Measurements from ENCODE around the gene DPP10. TPM values are rescaled to one million over a fixed set of nuclear protein-coding genes. Genes with fewer than 3 reads are reported as not detected.

The DPP10 gene
- total RNA-seq, 4 donors from 2014 or later = 0.09 to 4.0 (median 0.38) TPM; not detected in 1

DNA sequence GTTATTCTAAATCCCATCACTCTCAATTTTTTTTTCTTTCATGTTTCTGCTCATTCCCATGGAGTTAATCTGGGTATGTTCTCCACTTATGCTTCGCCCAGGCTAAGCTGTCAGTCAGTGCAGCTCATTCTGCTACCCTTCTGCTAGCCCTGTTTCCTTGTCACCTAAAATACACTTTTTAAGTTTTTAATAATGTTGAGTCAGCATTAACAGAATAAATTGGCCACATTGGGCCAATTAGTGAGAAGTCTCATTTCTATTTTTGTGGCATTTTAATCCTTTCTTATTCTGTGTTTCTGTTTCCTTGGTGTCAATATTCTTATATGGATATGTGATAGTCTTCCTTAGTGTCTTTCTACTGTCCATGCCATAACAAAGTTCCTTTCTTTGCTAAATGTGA is 1126.2 kb downstream of the DPP10 start:
- no peaks in the 10 kb centered on the region for H3K4me1 ChIP-seq
- no peaks in the 10 kb centered on the region for H3K36me3 ChIP-seq
- H3K9me3 ChIP-seq = no peaks in the 10 kb centered on the region
- no peak for DNase-seq
- intact Hi-C loops (cut with DNase I) = no loop called here
- WGBS, 2 donors = 50 to 72% methylated on average over 1 of the region's 1 CpG
- TF ChIP-seq, protein P1, sequence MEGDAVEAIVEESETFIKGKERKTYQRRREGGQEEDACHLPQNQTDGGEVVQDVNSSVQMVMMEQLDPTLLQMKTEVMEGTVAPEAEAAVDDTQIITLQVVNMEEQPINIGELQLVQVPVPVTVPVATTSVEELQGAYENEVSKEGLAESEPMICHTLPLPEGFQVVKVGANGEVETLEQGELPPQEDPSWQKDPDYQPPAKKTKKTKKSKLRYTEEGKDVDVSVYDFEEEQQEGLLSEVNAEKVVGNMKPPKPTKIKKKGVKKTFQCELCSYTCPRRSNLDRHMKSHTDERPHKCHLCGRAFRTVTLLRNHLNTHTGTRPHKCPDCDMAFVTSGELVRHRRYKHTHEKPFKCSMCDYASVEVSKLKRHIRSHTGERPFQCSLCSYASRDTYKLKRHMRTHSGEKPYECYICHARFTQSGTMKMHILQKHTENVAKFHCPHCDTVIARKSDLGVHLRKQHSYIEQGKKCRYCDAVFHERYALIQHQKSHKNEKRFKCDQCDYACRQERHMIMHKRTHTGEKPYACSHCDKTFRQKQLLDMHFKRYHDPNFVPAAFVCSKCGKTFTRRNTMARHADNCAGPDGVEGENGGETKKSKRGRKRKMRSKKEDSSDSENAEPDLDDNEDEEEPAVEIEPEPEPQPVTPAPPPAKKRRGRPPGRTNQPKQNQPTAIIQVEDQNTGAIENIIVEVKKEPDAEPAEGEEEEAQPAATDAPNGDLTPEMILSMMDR (IDR thresholded peaks at IDR 0.05) = no peak
- no peak for TF ChIP-seq POLR2A (IDR thresholded peaks at IDR 0.05)
- no peaks in the 10 kb centered on the region for H3K27me3 ChIP-seq
- H3K4me3 ChIP-seq = no peak overlapping the region
- H3K27ac ChIP-seq = no peak overlapping the region

DNA sequence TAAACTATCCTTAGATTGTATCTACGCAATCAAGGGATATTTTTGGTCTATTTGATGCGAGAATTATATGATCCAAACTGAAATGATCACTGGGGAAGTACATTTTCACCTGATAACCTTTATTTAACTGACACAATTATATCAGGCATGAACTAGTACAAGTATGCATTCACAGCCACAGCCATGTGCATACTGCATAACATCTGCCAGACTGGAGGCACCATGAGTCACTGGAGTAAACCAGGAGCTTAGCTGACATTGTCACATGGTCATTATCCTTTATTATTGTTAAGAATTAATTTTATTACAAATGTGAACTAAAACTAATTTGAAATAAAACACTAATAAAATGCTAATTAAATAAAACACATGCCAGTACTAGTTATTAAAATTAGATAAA is 1127.1 kb downstream of the DPP10 start:
- no peaks in the 10 kb centered on the region for H3K4me1 ChIP-seq
- WGBS, 2 donors = 67% methylated on average over 2 of the region's 2 CpGs
- no peaks in the 10 kb centered on the region for H3K27me3 ChIP-seq
- no peaks in the 10 kb centered on the region for H3K9me3 ChIP-seq
- TF ChIP-seq, protein P1 (IDR thresholded peaks at IDR 0.05) = no peak
- no peak for TF ChIP-seq POLR2A (IDR thresholded peaks at IDR 0.05)
- H3K4me3 ChIP-seq = no peak overlapping the region
- no peak for DNase-seq
- H3K27ac ChIP-seq = no peak overlapping the region
- no peaks in the 10 kb centered on the region for H3K36me3 ChIP-seq
- intact Hi-C loops (cut with DNase I) = no loop called here

DNA sequence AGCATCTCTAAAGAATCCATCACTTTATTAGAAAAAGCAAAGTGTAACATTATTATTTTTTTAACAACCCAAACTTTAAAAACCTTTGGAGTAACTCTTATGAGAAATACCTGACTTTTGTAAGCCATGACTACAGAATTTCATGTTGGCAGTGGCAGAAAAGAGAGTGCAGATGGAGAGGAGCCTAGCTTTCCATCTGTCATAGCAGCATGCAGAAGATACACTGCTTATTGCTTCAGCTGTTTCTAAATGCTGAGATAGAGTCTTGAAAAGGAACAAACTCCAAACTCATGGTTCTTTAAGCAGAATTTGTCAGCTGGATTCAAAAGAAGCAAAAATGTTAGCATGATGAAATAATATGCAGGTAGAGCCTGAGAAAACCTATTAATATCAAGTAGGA is 1130.3 kb downstream of the DPP10 start:
- Histone ChIP-seq H3K27me3 (no peaks in the 10 kb centered on the region), H3K9me3 (no peaks in the 10 kb centered on the region), H3K4me3 (no peak overlapping the region), H3K4me1 (no peaks in the 10 kb centered on the region), H3K27ac (no peak overlapping the region), H3K36me3 (no peaks in the 10 kb centered on the region)
- intact Hi-C loops (cut with DNase I) = no loop called here
- DNase-seq = no peak
- TF ChIP-seq POLR2A (IDR thresholded peaks at IDR 0.05) = no peak
- TF ChIP-seq, protein P1 (IDR thresholded peaks at IDR 0.05) = no peak

DNA sequence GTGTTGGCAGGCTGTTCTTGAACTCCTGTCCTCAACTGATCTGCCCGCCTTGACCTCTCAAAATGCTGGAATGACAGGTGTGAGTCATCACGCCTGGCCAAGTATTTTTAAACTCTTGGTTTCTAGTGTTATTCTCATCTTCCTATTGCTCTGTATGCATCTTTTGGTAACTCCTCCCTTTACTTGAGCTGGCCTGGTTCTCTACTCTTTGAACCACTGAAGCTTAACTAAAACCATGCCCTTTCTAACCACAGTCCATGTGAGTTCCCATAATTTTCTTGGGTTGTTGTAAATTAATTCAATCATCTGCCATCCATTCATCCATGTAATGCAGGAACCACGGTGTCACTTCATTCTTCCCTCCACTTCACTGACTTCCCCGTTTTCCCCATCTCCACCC is 1131.3 kb downstream of the DPP10 start:
- H3K4me1 ChIP-seq = no peaks in the 10 kb centered on the region
- H3K9me3 ChIP-seq = no peaks in the 10 kb centered on the region
- TF ChIP-seq POLR2A (IDR thresholded peaks at IDR 0.05) = no peak
- TF ChIP-seq, protein P1 (IDR thresholded peaks at IDR 0.05) = no peak
- H3K4me3 ChIP-seq = no peak overlapping the region
- WGBS, 2 donors = 78 to 82% methylated on average over 4 of the region's 4 CpGs
- H3K36me3 ChIP-seq = no peaks in the 10 kb centered on the region
- intact Hi-C loops (cut with DNase I) = no loop called here
- no peaks in the 10 kb centered on the region for H3K27me3 ChIP-seq
- DNase-seq = no peak
- no peak overlapping the region for H3K27ac ChIP-seq

DNA sequence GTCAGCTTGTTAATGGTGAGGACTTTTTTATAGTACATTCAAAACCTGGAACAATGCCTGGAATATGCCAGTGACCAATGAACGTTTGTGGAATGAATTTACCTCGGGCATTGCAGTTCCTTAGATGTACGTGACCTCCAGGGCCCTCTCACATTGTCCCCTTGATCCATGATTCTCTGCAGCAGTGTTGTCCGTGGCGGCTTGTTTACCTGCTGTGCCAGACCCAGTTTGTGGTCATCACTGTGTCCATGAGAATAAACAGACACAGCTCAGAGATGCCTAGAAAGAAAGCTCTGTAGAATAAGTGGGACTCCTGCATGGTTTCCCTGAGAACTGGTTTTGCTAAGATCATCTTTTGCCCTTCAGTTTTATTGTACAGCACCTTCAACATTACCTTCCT is 1132.2 kb downstream of the DPP10 start:
- H3K27ac ChIP-seq = no peak overlapping the region
- H3K9me3 ChIP-seq = peaks cover 0 to 3% (median 0%) of the 10 kb centered on the region in 3 donors
- intact Hi-C loops (cut with DNase I) = no loop called here
- no peaks in the 10 kb centered on the region for H3K27me3 ChIP-seq
- 50 to 55% methylated on average over 5 of the region's 5 CpGs for WGBS, 2 donors
- no peaks in the 10 kb centered on the region for H3K36me3 ChIP-seq
- H3K4me3 ChIP-seq = no peak overlapping the region
- no peaks in the 10 kb centered on the region for H3K4me1 ChIP-seq
- no peak for TF ChIP-seq POLR2A (IDR thresholded peaks at IDR 0.05)
- TF ChIP-seq, protein P1 (IDR thresholded peaks at IDR 0.05) = no peak
- no peak for DNase-seq

Measured in esophagus squamous epithelium (tissue), 5 donors.